HG02678 (cell line): ENCODE results near the gene CNR1.
"Not testable (repeated sequence)": the region's sequence is repeated elsewhere in the genome, so short reads cannot be mapped to it uniquely, and the experiment has no call there.

Experiments used
- ATAC-seq: cut with Tn5 transposase; IDR thresholded peaks from one replicate; pipeline ENCODE4 v1.9.1; 2021; ENCODE audit warnings: mild to moderate bottlenecking, moderate library complexity; ENCODE audit not compliant: unreplicated experiment

Gene CNR1

DNA sequence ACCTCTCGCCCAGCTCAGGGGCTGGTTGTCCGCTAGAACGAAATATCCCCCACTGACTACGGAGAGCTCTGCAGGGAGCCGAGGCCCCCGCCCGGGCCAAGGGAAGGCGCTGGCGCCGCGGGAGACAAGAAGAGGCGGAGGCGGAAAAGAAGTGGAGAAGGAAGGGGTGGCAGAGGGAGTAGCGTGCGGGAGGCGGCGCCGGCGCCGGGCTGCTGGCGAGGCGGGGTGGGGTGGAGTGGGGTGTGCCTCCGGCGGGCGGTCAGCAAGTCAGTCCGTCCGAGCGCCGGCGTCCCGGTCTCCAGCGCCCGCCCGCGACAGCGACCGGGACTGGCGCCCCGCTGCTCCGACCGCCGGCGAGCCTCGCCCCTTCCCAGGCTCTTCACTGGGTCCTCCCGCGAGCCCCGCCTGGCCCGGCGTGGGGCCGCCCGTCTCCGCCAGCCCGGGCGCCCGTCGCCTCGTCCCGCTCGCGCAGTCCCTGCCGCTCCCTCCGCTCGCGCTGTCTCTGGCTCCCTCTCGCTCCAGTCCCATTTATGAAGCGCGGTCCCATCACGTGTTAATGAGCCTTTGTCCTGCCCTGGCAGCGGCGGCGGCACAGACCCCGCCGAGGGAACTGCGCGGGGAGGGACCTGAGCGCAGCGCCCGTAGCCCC, at the start of gene CNR1:
TSS of gene CNR1 (minus strand) at position 504 of the 649 bp plus-strand sequence. CDS start 21,073 bp downstream, outside the sequence.
- ATAC-seq = peak; percentile 50

DNA sequence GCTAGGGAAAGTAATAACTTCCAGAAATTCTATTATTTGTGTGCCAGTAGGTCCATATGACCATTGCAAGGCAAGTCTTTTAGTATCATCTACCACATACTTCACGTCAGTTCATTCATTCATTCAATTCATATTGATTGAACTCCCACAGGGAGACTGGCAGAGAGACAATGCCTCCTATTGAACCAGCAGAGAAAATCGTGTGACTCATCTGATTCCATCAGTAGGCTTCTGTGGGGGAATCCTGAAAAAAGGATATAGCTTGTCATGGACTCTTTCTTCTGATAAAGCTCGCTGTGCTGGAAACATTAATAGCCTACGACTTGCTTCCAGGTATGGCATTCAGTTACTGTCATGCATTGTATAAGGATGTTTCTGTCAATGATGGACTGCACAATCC, 45.3 kb upstream of the CNR1 start:
- no peak for ATAC-seq

DNA sequence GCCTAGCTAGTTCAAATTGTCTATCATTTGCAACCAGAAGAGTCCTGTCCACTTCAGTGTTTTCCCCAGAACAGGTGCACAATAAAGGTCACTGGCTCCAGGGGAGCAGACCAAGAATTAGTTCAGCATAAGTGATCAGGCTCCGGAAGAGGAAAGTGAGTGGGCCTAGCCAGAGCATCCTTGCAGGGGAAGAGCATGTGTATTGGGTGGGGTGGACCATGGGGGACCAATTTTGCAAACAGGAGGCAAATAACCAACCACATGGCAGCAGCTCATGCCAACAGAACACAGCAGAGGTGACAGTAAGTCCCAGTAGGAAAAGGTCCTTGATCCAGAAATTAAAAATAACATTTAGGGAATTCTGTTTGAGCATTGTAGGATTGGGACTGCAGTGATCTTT, 43.2 kb upstream of the CNR1 start:
- no peak for ATAC-seq

DNA sequence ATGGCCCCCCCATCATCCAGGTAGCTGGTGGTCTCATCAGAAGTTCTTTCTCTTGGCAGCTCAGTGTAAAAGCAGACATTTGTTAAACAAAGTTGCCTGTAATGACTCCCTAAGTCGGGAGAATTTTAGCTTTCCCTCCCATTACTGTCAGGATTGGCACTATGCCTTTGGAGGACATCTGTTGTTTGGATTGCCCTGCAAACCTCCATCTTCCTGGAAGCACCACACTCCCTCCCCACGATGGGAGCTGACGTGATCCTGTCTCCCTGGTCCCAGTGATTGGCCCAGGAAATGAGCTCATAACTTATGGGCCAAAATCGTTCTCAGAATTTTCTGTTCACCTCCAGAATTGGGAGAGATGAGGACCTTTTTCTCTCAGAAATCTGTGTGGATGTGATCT, 42.6 kb upstream of the CNR1 start:
- ATAC-seq = no peak

DNA sequence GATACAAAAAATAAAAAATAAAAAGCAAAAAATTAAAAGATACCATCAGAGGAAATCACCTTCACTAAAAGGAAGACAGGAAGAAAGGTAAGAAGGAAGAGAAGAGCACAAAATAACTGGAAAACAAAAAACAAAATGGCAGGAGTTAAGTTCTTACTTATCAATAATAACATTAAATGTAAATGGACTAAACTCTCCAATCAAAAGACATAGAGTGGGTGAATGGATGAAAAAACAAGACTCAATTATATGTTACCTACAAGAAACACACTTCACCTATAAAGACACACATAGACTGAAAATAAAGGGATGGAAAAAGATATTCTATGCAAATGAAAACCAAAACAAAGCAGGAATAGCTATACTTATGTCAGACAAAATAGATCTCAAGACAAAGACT, 35.6 kb upstream of the CNR1 start:
- not testable (repeated sequence) for ATAC-seq

DNA sequence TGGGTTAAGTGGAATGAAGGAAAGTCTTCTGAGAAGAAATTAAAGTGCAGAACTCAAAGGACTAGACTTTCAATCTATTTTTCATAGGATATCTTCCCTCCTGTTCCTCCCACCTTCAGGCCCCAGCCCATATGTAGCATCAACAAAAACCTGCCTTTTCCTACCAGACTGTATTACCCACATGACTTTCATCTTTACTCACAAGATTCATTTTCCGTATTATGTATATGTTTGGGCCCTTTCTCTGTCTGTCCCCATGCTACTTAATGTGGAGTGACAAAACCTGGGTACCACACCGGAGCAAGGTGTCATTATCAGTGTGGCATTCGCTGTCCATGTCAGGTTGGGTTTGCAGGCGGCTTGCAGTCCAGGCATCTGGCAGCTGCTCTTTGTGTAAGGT, 18.8 kb upstream of the CNR1 start:
- ATAC-seq = no peak

DNA sequence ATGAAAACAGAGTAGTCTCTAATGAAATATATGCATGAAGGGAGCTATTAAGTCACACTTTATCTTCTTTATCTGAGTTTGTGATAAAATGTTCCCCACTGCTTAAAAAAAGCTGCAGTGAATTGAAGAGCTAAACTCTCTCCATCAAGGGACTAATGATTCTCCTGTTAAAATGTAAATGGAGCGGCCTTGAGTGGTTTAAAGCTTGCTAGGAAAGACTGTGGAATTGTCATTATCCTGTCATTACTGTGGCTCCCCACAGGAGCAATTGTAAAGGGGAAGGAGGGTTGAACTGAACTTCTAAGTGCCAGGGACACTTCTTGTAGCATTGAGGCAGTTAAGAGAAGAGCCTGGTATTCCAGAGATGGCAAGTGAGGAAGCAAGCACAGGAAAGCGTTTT, 17.3 kb upstream of the CNR1 start:
- ATAC-seq = no peak

DNA sequence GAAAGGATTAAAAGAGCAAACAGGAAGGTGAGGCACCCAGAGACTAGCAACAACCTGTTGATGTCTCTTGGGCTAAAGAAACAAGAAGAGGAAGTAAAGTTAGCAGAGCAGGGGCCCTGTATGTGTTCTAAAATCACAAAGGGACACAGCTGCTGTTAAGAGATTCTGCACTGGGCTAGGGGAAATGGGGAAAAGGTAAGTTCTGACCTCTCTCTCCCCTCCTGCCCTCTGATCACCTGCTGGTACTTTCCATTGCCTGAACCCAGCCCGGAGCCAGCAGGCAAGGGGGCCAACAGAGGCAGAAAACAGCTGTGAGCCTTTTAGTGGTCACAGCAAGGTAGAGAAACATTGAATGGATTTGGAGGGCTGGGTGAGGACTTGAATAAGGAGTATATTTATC, 13.5 kb upstream of the CNR1 start:
- ATAC-seq = peak; percentile 69

DNA sequence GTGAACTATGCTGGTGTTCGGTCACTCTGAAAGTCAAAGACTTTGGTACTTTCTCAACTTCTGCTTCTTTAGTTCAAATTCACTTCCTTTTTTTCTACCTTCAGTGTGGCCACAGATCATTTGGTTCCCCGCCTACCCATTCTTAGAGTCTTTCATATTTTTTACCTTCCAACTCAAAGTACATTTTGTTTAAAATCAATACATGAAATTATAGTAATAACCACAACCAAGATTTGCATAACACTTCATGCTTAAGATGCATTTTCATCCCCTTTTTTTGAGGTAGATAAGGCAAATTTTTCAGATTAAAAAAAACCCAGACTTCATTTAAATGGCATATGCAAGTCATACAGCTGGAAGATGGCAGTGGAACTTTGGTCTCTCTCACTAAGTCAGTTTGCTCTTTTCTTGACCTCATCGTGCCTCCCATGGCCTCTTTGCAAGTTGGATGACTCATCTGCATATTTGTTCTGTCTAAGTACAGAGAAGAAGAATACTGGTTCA, 11.9 kb upstream of the CNR1 start:
- ATAC-seq = peak; percentile 68

DNA sequence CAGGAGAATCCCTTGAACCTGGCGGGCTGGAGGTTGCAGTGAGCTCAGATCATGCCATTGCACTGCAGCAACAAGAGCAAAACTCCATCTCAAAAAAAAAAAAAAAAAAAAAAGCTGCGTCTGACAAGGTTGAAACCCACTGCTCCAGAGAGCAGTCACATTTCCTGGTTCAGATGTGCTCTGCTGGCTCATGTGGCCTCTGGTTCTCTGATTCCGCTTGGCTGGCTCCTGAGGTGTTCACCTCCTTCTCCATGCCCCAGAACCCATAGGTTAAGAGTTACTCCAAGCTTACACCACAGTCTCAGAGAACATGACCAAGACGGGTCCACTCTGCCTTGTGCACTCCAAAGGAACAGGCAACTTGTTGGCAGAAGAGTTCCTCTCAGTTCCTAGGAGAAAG, 8.8 kb upstream of the CNR1 start:
- ATAC-seq = no peak

DNA sequence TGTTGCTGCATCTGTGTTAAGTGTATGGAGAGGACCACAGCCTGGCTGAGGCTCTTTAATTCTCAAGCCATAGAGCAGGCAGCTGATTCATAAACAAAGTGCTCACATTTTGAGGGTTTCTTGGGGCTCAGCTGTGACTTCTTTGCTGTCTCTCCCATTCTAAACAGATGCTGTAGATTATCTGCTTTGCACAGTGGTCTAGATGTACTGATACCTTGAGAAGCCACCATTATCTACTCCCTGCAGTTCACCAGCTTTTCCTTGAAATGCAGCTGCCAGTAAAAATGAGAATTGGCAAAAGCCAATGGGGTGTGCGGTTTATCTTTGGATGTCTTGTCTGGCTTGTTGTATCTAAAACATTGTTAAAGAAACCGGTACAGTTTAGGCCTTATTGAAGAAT, 5.2 kb upstream of the CNR1 start:
- ATAC-seq = no peak

DNA sequence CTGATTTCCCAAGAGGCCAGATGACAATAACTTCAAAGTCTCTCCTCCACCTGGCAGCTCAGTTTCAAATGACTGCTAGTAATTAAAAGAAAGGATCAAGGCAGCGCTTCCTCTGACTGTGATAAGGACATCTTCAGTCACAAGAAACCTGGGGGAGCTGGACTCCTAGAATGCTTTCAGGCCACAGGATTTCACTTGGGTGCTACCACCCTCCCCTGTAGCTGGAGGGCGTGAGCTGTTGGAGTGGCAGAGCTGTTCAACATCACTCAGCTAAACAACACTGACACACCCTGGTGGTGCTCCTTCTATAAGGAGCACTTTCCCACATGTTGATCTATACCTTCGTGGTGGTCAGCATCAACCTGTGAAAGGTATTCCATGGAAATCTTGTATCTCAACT, 2.2 kb upstream of the CNR1 start:
- no peak for ATAC-seq

DNA sequence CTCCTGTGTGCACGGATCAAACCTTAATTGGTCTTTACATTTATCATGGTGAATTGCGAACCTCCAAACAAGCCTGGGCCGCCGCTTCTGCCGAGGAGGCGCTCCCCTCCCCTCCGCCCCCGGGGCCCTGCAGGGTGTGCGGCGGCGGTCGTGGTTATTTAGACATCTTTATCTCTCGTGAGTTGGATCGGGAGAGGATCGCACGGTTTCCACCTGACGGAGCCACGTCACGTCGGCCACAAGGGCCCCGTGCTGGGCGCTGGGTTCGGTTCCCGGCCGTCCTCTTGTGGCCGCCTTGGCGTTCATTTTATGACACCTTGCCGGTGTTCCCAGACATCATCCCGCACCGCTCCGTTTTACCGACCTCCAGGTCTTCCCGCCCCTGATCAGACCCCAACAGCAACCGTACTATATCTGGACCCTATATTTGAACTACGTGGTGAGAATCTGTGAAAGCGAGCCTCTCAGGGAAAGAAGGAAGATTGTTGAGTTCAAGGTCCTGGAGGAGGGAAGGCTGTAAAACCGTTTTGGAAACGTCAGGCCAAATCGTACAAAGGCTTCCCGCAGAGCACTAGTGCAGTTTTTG, 1.3 kb upstream of the CNR1 start:
- no peak for ATAC-seq

DNA sequence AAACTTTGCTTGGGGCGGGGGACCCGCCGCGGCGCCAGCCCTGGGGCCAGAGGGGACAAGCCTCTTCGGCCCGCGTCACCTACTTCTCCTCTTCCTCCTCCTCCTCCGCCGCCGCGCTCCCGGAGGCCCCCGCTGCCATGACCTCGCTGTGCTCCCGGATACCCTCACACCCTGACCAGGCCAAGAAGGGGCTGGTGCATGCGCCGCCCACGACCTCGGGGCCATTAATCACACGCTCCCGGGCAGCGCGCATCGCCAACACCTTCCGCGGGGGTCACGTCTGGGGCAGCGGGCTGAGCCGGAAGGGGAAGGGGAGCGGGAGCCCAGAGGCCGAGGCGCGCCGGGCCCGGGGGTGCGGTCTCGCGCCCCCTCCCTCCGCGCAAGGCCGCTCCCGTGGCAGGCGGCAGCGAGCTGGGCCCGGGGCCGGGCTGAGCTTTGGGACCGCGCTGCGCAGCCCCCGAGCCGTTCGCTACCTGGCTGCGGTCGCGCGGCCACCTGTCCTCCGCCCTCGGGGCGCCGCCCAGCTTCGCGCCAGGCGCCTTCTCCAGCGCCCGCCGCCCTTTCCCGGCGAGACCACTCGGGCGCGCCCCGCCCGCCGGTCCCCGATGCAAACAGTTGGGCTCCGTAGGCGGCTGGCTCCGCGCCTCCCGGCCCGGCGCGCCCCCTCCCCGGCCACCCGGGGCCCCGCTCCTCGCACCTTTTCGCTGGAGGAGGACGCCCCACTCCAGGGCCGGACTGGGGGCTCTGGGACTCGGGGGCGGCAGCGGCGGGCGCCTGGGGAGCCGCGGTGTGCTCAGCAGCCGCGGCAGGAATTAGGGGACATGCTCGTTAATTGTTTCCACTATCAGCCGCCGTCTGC, 575 bp upstream of the CNR1 start:
- ATAC-seq = peak; percentile 37

DNA sequence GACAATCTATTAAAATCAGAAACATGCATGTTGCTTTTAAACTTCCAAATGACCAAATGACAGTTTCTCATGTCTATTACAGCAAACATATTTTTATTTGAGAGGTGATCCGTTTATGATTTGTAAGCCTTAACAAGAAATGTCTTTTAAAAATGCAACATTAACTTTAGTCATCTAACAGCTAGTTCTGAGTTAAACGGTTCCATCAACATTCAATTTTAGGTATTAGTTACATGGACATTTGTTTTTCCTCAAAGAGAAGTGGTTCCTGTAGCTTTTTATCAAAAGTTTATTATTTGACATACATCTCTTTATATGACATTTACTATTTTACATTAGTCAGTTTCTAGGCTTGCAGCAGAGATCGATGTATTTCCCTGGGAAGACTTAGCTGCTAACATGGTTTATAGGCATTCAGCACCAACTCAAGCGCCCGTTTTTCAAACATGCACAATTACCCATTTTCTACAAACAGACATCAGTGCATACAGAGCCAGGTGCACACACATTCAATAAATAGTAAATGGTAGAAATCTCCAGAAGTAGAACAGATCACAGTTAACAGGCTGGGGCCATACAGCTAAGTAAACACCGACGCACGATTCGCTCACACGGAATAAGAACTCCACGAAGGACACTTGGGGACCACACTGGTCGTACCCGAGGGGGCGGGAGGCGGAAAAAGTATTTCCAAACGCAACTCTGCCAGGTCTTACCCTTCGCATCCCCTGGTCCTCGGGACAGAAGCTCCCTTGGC, 882 bp downstream of the CNR1 start:
- ATAC-seq = no peak

DNA sequence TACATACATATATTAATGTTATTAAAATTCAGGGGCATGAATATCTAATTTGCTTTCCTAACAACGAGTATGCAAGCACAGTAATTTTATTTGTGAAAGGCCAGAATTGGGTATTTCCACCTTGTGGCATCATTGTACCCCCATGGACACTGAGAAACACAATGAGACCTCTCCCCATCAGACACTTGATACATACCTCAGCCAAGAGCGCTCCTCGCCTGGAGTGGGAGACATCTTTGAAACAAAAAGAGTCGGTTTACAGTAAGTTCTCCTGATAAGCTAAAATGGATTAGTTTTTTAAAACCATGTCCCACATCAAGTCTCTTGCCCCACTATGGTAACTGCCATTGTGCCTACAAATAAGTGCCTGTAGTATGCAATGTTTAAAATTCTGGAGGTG, 2.1 kb downstream of the CNR1 start:
- no peak for ATAC-seq

DNA sequence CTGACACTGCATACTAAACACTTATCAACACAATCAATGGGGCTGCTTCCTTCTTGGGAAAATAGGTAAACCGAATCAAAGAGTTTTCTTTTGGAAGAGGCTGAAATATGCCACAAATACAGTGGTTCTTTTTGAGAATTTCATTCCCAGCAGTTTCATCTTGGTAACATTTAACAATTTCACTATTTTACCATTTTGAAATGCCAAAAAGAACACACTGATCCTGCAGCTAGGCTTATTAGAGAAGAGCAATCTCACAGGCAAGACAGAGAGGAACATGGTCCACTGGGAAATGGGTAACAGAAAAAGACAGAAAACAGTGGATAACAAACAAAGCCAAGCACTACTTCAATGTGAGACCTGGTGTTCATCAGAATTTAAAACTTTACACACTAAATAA, 2.5 kb downstream of the CNR1 start:
- ATAC-seq = no peak

DNA sequence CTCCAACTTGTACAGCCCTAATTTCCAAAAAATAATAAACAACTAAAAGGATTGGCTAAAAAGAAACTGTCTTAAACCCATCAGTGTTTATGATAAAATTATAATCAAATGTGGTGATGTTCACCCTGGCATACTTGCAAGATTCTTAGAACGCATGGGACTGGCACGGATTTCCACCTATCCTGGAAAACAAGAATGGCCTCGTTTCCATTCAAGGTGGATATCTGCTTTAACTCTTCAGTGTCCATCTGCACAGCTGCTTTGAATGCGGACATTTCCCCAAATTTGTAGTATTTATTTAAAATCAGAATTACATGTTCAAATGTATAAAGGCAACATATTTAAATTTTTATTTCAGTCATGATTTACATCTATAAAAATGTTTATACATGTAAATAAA, 4.2 kb downstream of the CNR1 start:
- ATAC-seq = no peak

DNA sequence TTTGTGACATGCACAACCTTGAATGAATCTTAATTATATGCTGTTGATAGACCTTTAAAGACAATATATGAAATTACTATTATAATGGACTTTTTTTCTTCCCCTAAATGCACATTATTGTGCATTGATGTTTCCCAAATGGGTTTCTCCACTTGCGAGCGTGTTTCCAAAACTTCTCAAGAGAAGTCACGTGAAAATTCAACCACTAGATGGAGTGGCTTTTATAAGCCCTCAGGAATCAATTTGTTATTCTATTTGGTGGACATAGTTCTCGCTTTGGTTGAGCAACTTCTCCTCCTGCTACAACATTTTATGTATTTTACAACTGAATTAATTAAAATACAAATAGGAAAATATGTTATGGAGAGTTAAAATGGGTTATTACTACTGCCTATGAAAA, 9.0 kb downstream of the CNR1 start:
- ATAC-seq = no peak

DNA sequence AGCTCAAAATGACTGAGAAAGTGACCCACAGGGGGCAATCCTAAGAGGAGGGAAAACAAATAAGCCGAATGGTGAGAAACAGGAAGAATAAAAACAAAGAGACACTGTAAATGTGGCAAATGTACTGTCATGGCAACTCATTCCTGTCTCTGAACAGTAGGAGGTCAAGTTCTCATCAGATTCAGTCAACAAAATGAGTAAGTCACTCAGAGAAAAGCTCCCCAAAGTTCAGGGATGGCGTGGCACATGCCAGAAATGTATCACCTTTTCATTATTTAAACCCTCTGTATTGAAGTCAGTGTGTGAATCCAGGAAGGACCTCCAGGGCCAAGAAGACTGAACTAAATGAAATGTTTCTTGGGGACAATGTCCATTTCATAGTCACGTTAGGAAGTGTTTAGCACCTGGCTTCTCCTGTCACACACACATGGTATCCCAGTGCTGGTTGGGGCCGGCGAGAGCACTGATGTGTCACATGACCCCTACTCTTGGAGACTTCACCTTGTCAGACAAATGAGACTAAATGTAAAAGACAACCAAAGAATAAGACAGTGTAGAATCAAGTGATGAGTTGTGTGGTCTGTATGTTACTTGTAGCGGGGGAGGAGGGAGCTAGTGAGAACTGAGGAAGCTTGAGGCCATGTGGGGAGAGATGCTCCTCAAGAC, 20.7 kb downstream of the CNR1 start:
- no peak for ATAC-seq
